ENCODE measurements around the gene MSH2. TPM values are rescaled to one million over a fixed set of nuclear protein-coding genes. Genes with fewer than 3 reads are reported as not detected.

Gene MSH2
- total and polyA plus RNA-seq, 2 of the 13 experiments (the other 11 are each of a cell fraction or from before 2014, with no cell fraction given): 19.9 to 76.3 TPM

GRCh38 chr2:47402805-47403608 is at the start of gene MSH2 (continued):
- TF ChIP-seq KIAA2018 (CRISPR knock-in tag; IDR thresholded peaks at IDR 0.05; ENCODE audit: borderline replicate concordance) (0 out of 2 replicates have a peak, but pooled peaks have one; percentile 97), RAD21 (CRISPR knock-in tag; IDR thresholded peaks at IDR 0.05) (no peak), MBNL3 (CRISPR knock-in tag; conservative IDR thresholded peaks at IDR 0.05) (no peak), TRIM22 (IDR thresholded peaks at IDR 0.05) (no peak), THAP7 (CRISPR knock-in tag; IDR thresholded peaks at IDR 0.05) (peak; percentile 80; the same call in 1 of the 2 replicates), TBX3 (IDR thresholded peaks at IDR 0.05; ENCODE audit: borderline replicate concordance) (no peak), NFKBIZ (CRISPR knock-in tag; IDR thresholded peaks at IDR 0.05) (peak; percentile 69; the same call in 1 of the 2 replicates), NPAS2 (CRISPR knock-in tag; IDR thresholded peaks at IDR 0.05; ENCODE audit: borderline replicate concordance) (no peak), ZNF329 (CRISPR knock-in tag; IDR thresholded peaks at IDR 0.05; ENCODE audit: low read depth) (peak; percentile 80; the same call in 1 of the 2 replicates), ZNF569 (CRISPR knock-in tag; IDR thresholded peaks at IDR 0.05; ENCODE audit: borderline replicate concordance) (peak; percentile 99; the same call in 1 of the 2 replicates), FUBP1 (CRISPR knock-in tag; IDR thresholded peaks at IDR 0.05; ENCODE audit: borderline replicate concordance) (no peak), BCL3 (CRISPR knock-in tag; IDR thresholded peaks at IDR 0.05) (peak; percentile 95; the same call in 1 of the 2 replicates), ZNF570 (CRISPR knock-in tag; IDR thresholded peaks at IDR 0.05; ENCODE audit: borderline replicate concordance) (0 out of 2 replicates have a peak, but pooled peaks have one; percentile 89)
